Spleen (tissue), 7 donors: ENCODE results near the gene EFR3B.

ENCODE experiments used
- CTCF ChIP-seq, 11 experiments: fragments of 200-600 bp in 7 of 11; fragments of 450-650 bp in 4 of 11; sonication (generic) in 4 of 11; IDR thresholded peaks in 8 of 11; conservative IDR thresholded peaks in 3 of 11; 1 replicate in 7 of 11; 2 replicates in 4 of 11; pipeline versions ENCODE4 v1.4.0 to v1.8.0; 2016 to 2021; ENCODE audit warnings: antibody characterized with exemption in 11 of 11, inconsistent platforms in 4 of 11, mild to moderate bottlenecking in 1 of 11
- POLR2A ChIP-seq, 3 donors: fragments of 450-650 bp; IDR thresholded peaks; one replicate each; pipeline ENCODE4 v1.5.1; 2017; ENCODE audit warnings: antibody characterized with exemption in 3 of 3, mild to moderate bottlenecking in 1 of 3
- POLR2AphosphoS5 ChIP-seq, 3 donors: sonication (generic); formaldehyde crosslinking; IDR thresholded peaks; one replicate each; pipeline ENCODE4 v1.5.1; 2017; ENCODE audit warnings: antibody characterized with exemption in 3 of 3
- donor health status: DM: no; HTN: no; CAD: no; lungs with moderate emphysema.
- donor health status: DM: no; HTN: no; CAD: no.
- donor health status: DM: no; HTN: no; CAD: no.

GRCh38 chr2:25188405-25188804, 146.5 kb downstream of the EFR3B start:
- no peak for TF ChIP-seq CTCF (IDR thresholded peaks at IDR 0.05 in 8 of 11, conservative IDR thresholded peaks at IDR 0.05 in 3 of 11)
- no peak for TF ChIP-seq POLR2A (IDR thresholded peaks at IDR 0.05)
- no peak for TF ChIP-seq POLR2AphosphoS5 (IDR thresholded peaks at IDR 0.05)
